ENCODE measurements around the gene C4A. TPM values are rescaled to one million over a fixed set of nuclear protein-coding genes. Genes with fewer than 3 reads are reported as not detected.

C4A gene
- total RNA-seq, 5 donors from 2014 or later (not counting 1 experiment from before 2014, with no cell fraction given), result 3.5 to 11.6 (median 6.1) TPM

- H3K4me3 Mint-ChIP-seq, result no peak overlapping the region
- Histone ChIP-seq H3K27me3 (replicated peaks in 1 of 2; ENCODE audit: control insufficient read depth in 2 of 2, extremely low read depth in 1 of 2, insufficient read depth in 2 of 2, low read length in 1 of 2) (peaks cover 0 to 25% of the 10 kb centered on the region in 2 experiments), H3K9me3 (no peaks in the 10 kb centered on the region), H3K27ac (ENCODE audit: low read length) (no peak overlapping the region), H3K4me1 (ENCODE audit: control insufficient read depth in 1 of 2, extremely low read depth in 1 of 2, insufficient read depth in 2 of 2, low read length in 2 of 2) (no peaks in the 10 kb centered on the region), H3K36me3 (ENCODE audit: control insufficient read depth in 2 of 2, extremely low read depth in 1 of 2, insufficient read depth in 1 of 2, low read length in 1 of 2) (peaks cover 9 to 26% of the 10 kb centered on the region in 2 donors), H3K4me3 (ENCODE audit: control insufficient read depth in 1 of 2, extremely low read depth in 1 of 2, low read length in 1 of 2) (no peak overlapping the region)
- H3K27ac Mint-ChIP-seq, result peak overlapping the region in 1 of 2 donors; percentile 20
- DNase-seq (no peak), ATAC-seq (replicated peaks in 1 of 4) (no peak)
- H3K4me1 Mint-ChIP-seq, result peaks cover 0 to 5% (median 0%) of the 10 kb centered on the region in 3 donors
- H3K36me3 Mint-ChIP-seq, result peaks cover 13% of the 10 kb centered on the region
- H3K9me3 Mint-ChIP-seq, result no peaks in the 10 kb centered on the region
- POLR2A ChIA-PET, result interaction anchor here in 1 of 2 donors (0.5 kb wide), 1 partner anchor 93 kb away, joined by 4 read pairs; no protein-coding TSS in a partner anchor
- no CpG with 5 or more reads among the region's 6 CpGs for WGBS (ENCODE audit: insufficient coverage)
- H3K27me3 Mint-ChIP-seq, result peaks cover 0 to 14% of the 10 kb centered on the region in 2 donors
- CTCF ChIA-PET, result interaction anchor here (0.6 to 0.8 kb wide), 2 partner anchors 10 to 285 kb away, joined by 3 to 5 read pairs; partner anchors contain the start of genes NELFE (in 1 of the 2) and SKIC2 (in 1 of the 2)
Observed at GRCh38 chr6:31948753-31949413, 33.0 kb upstream of the C4A start.

- H3K27me3 Mint-ChIP-seq, result peaks cover 0 to 6% of the 10 kb centered on the region in 2 donors
- 93% methylated on average over 1 of the region's 7 CpGs for WGBS (ENCODE audit: insufficient coverage)
Observed at GRCh38 chr6:31949926-31950548, 31.8 kb upstream of the C4A start.

GRCh38 chr6:31952140-31952805 lies 29.6 kb upstream of the C4A start:
- ChIA-PET CTCF (interaction anchor here (0.5 to 1.5 kb wide), 6 partner anchors 12 to 1365 kb away, joined by 3 to 8 read pairs (median 4); partner anchors contain the start of genes DXO (in 1 of the 2), ZBTB12 (in 1 of the 2) and ZBTB22 (in 1 of the 2)), POLR2A (no interaction called here)
- Mint-ChIP-seq H3K9me3 (no peaks in the 10 kb centered on the region), H3K27ac (peak overlapping the region in 1 of 2 donors; percentile 9), H3K4me3 (no peak overlapping the region), H3K27me3 (no peaks in the 10 kb centered on the region), H3K36me3 (peaks cover 32% of the 10 kb centered on the region), H3K4me1 (peaks cover under 1 to 4% (median 2%) of the 10 kb centered on the region in 3 donors)
- Histone ChIP-seq H3K27me3 (replicated peaks in 1 of 2; ENCODE audit: control insufficient read depth in 2 of 2, extremely low read depth in 1 of 2, insufficient read depth in 2 of 2, low read length in 1 of 2) (no peaks in the 10 kb centered on the region), H3K9me3 (no peaks in the 10 kb centered on the region), H3K27ac (ENCODE audit: low read length) (no peak overlapping the region), H3K36me3 (ENCODE audit: control insufficient read depth in 2 of 2, extremely low read depth in 1 of 2, insufficient read depth in 1 of 2, low read length in 1 of 2) (peaks cover 16 to 50% of the 10 kb centered on the region in 2 donors), H3K4me1 (ENCODE audit: control insufficient read depth in 1 of 2, extremely low read depth in 1 of 2, insufficient read depth in 2 of 2, low read length in 2 of 2) (no peaks in the 10 kb centered on the region), H3K4me3 (ENCODE audit: control insufficient read depth in 1 of 2, extremely low read depth in 1 of 2, low read length in 1 of 2) (no peak overlapping the region)
- WGBS (ENCODE audit: insufficient coverage), result 87% methylated on average over 3 of the region's 5 CpGs
- ATAC-seq (replicated peaks in 1 of 4) (peak; percentile 42 to 56 (median 48)), DNase-seq (peak in 5 of 35 experiments; percentile 11 to 51 (median 33))

More at GRCh38 chr6:31949926-31950548, 31.8 kb upstream of the C4A start:
- H3K4me3 Mint-ChIP-seq, result no peak overlapping the region
- H3K9me3 Mint-ChIP-seq, result no peaks in the 10 kb centered on the region
- ATAC-seq (replicated peaks in 1 of 4), result no peak
- Histone ChIP-seq H3K27ac (ENCODE audit: low read length) (no peak overlapping the region), H3K27me3 (replicated peaks in 1 of 2; ENCODE audit: control insufficient read depth in 2 of 2, extremely low read depth in 1 of 2, insufficient read depth in 2 of 2, low read length in 1 of 2) (peaks cover 0 to 14% of the 10 kb centered on the region in 2 experiments), H3K4me1 (ENCODE audit: control insufficient read depth in 1 of 2, extremely low read depth in 1 of 2, insufficient read depth in 2 of 2, low read length in 2 of 2) (no peaks in the 10 kb centered on the region), H3K36me3 (ENCODE audit: control insufficient read depth in 2 of 2, extremely low read depth in 1 of 2, insufficient read depth in 1 of 2, low read length in 1 of 2) (peaks cover 13 to 37% of the 10 kb centered on the region in 2 donors), H3K4me3 (ENCODE audit: control insufficient read depth in 1 of 2, extremely low read depth in 1 of 2, low read length in 1 of 2) (no peak overlapping the region), H3K9me3 (no peaks in the 10 kb centered on the region)
- peaks cover 24% of the 10 kb centered on the region for H3K36me3 Mint-ChIP-seq
- H3K27ac Mint-ChIP-seq, result peak overlapping the region in 1 of 2 donors; percentile 31
- ChIA-PET CTCF (interaction anchor here in 1 of 2 donors (0.6 to 1.0 kb wide), 2 partner anchors 15 to 481 kb away, joined by 3 to 4 read pairs; no protein-coding TSS in a partner anchor), POLR2A (no interaction called here)
- peaks cover 0 to 5% (median 0%) of the 10 kb centered on the region in 3 donors for H3K4me1 Mint-ChIP-seq
- no peak for DNase-seq

GRCh38 chr6:31952890-31953289 lies 29.0 kb upstream of the C4A start:
- no peaks in the 10 kb centered on the region for H3K27me3 Mint-ChIP-seq
- H3K4me3 Mint-ChIP-seq, result no peak overlapping the region
- Histone ChIP-seq H3K4me3 (ENCODE audit: control insufficient read depth in 1 of 2, extremely low read depth in 1 of 2, low read length in 1 of 2) (no peak overlapping the region), H3K9me3 (no peaks in the 10 kb centered on the region), H3K27me3 (replicated peaks in 1 of 2; ENCODE audit: control insufficient read depth in 2 of 2, extremely low read depth in 1 of 2, insufficient read depth in 2 of 2, low read length in 1 of 2) (no peaks in the 10 kb centered on the region), H3K27ac (ENCODE audit: low read length) (no peak overlapping the region), H3K36me3 (ENCODE audit: control insufficient read depth in 2 of 2, extremely low read depth in 1 of 2, insufficient read depth in 1 of 2, low read length in 1 of 2) (peaks cover 16 to 50% of the 10 kb centered on the region in 2 donors), H3K4me1 (ENCODE audit: control insufficient read depth in 1 of 2, extremely low read depth in 1 of 2, insufficient read depth in 2 of 2, low read length in 2 of 2) (peaks cover 1% of the 10 kb centered on the region in 2 experiments)
- H3K4me1 Mint-ChIP-seq, result peaks cover 7 to 10% (median 8%) of the 10 kb centered on the region in 3 donors
- no peaks in the 10 kb centered on the region for H3K9me3 Mint-ChIP-seq
- ATAC-seq (replicated peaks in 1 of 4) (no peak), DNase-seq (no peak)
- peaks cover 32% of the 10 kb centered on the region for H3K36me3 Mint-ChIP-seq
- POLR2A ChIA-PET, result no interaction called here
- H3K27ac Mint-ChIP-seq, result peak overlapping the region in 1 of 2 donors; percentile 9
- WGBS (ENCODE audit: insufficient coverage), result no CpG with 5 or more reads among the region's 5 CpGs
- CTCF ChIA-PET, result interaction anchor here in 1 of 2 donors (0.5 to 1.1 kb wide), 2 partner anchors 46 to 50 kb away, joined by 3 to 5 read pairs; no protein-coding TSS in a partner anchor

- Mint-ChIP-seq H3K9me3 (no peaks in the 10 kb centered on the region), H3K27me3 (no peaks in the 10 kb centered on the region), H3K4me1 (peaks cover 21 to 22% (median 21%) of the 10 kb centered on the region in 3 donors), H3K27ac (no peak overlapping the region), H3K36me3 (peaks cover 32% of the 10 kb centered on the region), H3K4me3 (no peak overlapping the region)
- ChIA-PET CTCF (no interaction called here), POLR2A (no interaction called here)
- no peak overlapping the region for H3K4me3 ChIP-seq (ENCODE audit: control insufficient read depth in 1 of 2, extremely low read depth in 1 of 2, low read length in 1 of 2)
- H3K4me1 ChIP-seq (ENCODE audit: control insufficient read depth in 1 of 2, extremely low read depth in 1 of 2, insufficient read depth in 2 of 2, low read length in 2 of 2), result peaks cover 8 to 13% of the 10 kb centered on the region in 2 experiments
- DNase-seq, result no peak
- H3K27me3 ChIP-seq (replicated peaks in 1 of 2; ENCODE audit: control insufficient read depth in 2 of 2, extremely low read depth in 1 of 2, insufficient read depth in 2 of 2, low read length in 1 of 2), result no peaks in the 10 kb centered on the region
- peaks cover 16 to 50% of the 10 kb centered on the region in 2 donors for H3K36me3 ChIP-seq (ENCODE audit: control insufficient read depth in 2 of 2, extremely low read depth in 1 of 2, insufficient read depth in 1 of 2, low read length in 1 of 2)
- no peak for ATAC-seq (replicated peaks in 1 of 4)
- no peaks in the 10 kb centered on the region for H3K9me3 ChIP-seq
- no peak overlapping the region for H3K27ac ChIP-seq (ENCODE audit: low read length)
- 98% methylated on average over 16 of the region's 28 CpGs for WGBS (ENCODE audit: insufficient coverage)
Observed at GRCh38 chr6:31954511-31954910, 27.3 kb upstream of the C4A start.

GRCh38 chr6:31956796-31957195 lies 25.1 kb upstream of the C4A start:
- DNase-seq (no peak), ATAC-seq (replicated peaks in 1 of 4) (no peak)
- H3K4me1 ChIP-seq (ENCODE audit: control insufficient read depth in 1 of 2, extremely low read depth in 1 of 2, insufficient read depth in 2 of 2, low read length in 2 of 2), result peaks cover 10 to 24% of the 10 kb centered on the region in 2 experiments
- Mint-ChIP-seq H3K4me1 (peaks cover 37 to 43% (median 41%) of the 10 kb centered on the region in 3 donors), H3K9me3 (no peaks in the 10 kb centered on the region), H3K36me3 (peaks cover 47% of the 10 kb centered on the region), H3K27me3 (no peaks in the 10 kb centered on the region), H3K27ac (no peak overlapping the region), H3K4me3 (peak overlapping the region; percentile 93 to 98 (median 94))
- H3K9me3 ChIP-seq, result no peaks in the 10 kb centered on the region
- ChIA-PET POLR2A (interaction anchor here (0.6 to 3.2 kb wide), 3 partner anchors 15 to 863 kb away, joined by 3 to 23 read pairs (median 5); partner anchors contain the start of genes ATF6B (in 1 of the 2) and DXO (in 1 of the 2)), CTCF (interaction anchor here in 1 of 2 donors (1.1 kb wide), 1 partner anchor 59 kb away, joined by 4 read pairs; the partner anchor contains the start of gene EHMT2)
- WGBS (ENCODE audit: insufficient coverage), result 70% methylated on average over 2 of the region's 3 CpGs
- no peak overlapping the region for H3K4me3 ChIP-seq (ENCODE audit: control insufficient read depth in 1 of 2, extremely low read depth in 1 of 2, low read length in 1 of 2)
- peaks cover 16 to 64% of the 10 kb centered on the region in 2 donors for H3K36me3 ChIP-seq (ENCODE audit: control insufficient read depth in 2 of 2, extremely low read depth in 1 of 2, insufficient read depth in 1 of 2, low read length in 1 of 2)
- H3K27me3 ChIP-seq (replicated peaks in 1 of 2; ENCODE audit: control insufficient read depth in 2 of 2, extremely low read depth in 1 of 2, insufficient read depth in 2 of 2, low read length in 1 of 2), result no peaks in the 10 kb centered on the region
- H3K27ac ChIP-seq (ENCODE audit: low read length), result no peak overlapping the region

Data from T-cell (primary cell).